NCI-H2171 treated with DMSO at 0.1 percent for 48 hours (cell line): ENCODE measurements around the gene CDKL4.
A peak's percentile ranks its signal among the peaks of the same experiment; 100 is the strongest.
"Not testable (repeated sequence)": the region's sequence is repeated elsewhere in the genome, so short reads cannot be mapped to it uniquely, and the experiment has no call there.

ENCODE experiments used
- DNase-seq: peaks from one replicate; lab custom pipeline; 2025; lab: John Stamatoyannopoulos, UW

The CDKL4 gene

GRCh38 chr2:39243469-39244123 lies at the start of gene CDKL4:
TSS of gene CDKL4 (minus strand) at chr2:39243970.
- DNase-seq: no peak

- no peak for DNase-seq
These were observed 46.7 kb upstream of the CDKL4 start for GRCh38 chr2:39290433-39290832.

GRCh38 chr2:39289609-39290008 lies 45.8 kb upstream of the CDKL4 start:
- no peak for DNase-seq

GRCh38 chr2:39283561-39283960 lies 39.8 kb upstream of the CDKL4 start:
- DNase-seq: no peak

GRCh38 chr2:39281391-39281790 lies 37.6 kb upstream of the CDKL4 start:
- DNase-seq: no peak

- no peak for DNase-seq
These were observed 31.2 kb upstream of the CDKL4 start for GRCh38 chr2:39275016-39275415.

- no peak for DNase-seq
These were observed 26.2 kb upstream of the CDKL4 start for GRCh38 chr2:39269941-39270340.

GRCh38 chr2:39266916-39267434 lies 23.2 kb upstream of the CDKL4 start:
- no peak for DNase-seq

- peak; percentile 4 for DNase-seq
These were observed 22.5 kb upstream of the CDKL4 start for GRCh38 chr2:39266139-39266805.

GRCh38 chr2:39265315-39265714 lies 21.5 kb upstream of the CDKL4 start:
- DNase-seq: no peak

GRCh38 chr2:39264733-39265132 lies 21.0 kb upstream of the CDKL4 start:
- DNase-seq: no peak

- no peak for DNase-seq
These were observed 16.3 kb upstream of the CDKL4 start for GRCh38 chr2:39260087-39260486.

GRCh38 chr2:39256040-39256439 lies 12.3 kb upstream of the CDKL4 start:
- no peak for DNase-seq

GRCh38 chr2:39252888-39253518 lies 9.2 kb upstream of the CDKL4 start:
- DNase-seq: no peak

GRCh38 chr2:39247512-39248043 lies 3.8 kb upstream of the CDKL4 start:
- no peak for DNase-seq

- DNase-seq: no peak
These were observed 2.7 kb upstream of the CDKL4 start for GRCh38 chr2:39246382-39246980.

- DNase-seq: not testable (repeated sequence)
These were observed 1.3 kb upstream of the CDKL4 start for GRCh38 chr2:39244963-39245625.

GRCh38 chr2:39244241-39244862 lies 582 bp upstream of the CDKL4 start:
- DNase-seq: not testable (repeated sequence)

- no peak for DNase-seq
These were observed 2.2 kb downstream of the CDKL4 start for GRCh38 chr2:39241588-39241987.

GRCh38 chr2:39240758-39241157 lies 3.0 kb downstream of the CDKL4 start:
- no peak for DNase-seq

GRCh38 chr2:39234754-39235153 lies 9.0 kb downstream of the CDKL4 start:
- no peak for DNase-seq
